Measurements from ENCODE around the gene ARHGAP19.

GRCh38 chr10:97180986-97181385, 111.5 kb downstream of the ARHGAP19 start:
- TF ChIP-seq POLR2AphosphoS5 (IDR thresholded peaks at IDR 0.05; ENCODE audit: low read depth, low read length): no peak
- no peak for TF ChIP-seq POLR2A (IDR thresholded peaks at IDR 0.05; ENCODE audit: low read depth, low read length)

Measured in GM12892 (cell line).